OCI-LY1 (cell line): Measurements from ENCODE around the gene TBL1X.

Experiments
- EZH2 ChIP-seq: fragments of 200-600 bp; sonication (generic), shearing (Covaris generic); IDR thresholded peaks from 2 replicates; pipeline ENCODE4 v1.8.0; 2017; ENCODE audit warnings: borderline replicate concordance, mixed run types, mild to moderate bottlenecking, antibody characterized with exemption, low read length, moderate library complexity, mixed read lengths
- TF ChIP-seq, protein P1 (sequence below): fragments of 200-600 bp; sonication (generic), shearing (Covaris generic); IDR thresholded peaks from 2 replicates; pipeline ENCODE4 v1.5.1; 2017; ENCODE audit warnings: mild to moderate bottlenecking, antibody characterized with exemption, low read length, moderate library complexity, mixed read lengths

DNA sequence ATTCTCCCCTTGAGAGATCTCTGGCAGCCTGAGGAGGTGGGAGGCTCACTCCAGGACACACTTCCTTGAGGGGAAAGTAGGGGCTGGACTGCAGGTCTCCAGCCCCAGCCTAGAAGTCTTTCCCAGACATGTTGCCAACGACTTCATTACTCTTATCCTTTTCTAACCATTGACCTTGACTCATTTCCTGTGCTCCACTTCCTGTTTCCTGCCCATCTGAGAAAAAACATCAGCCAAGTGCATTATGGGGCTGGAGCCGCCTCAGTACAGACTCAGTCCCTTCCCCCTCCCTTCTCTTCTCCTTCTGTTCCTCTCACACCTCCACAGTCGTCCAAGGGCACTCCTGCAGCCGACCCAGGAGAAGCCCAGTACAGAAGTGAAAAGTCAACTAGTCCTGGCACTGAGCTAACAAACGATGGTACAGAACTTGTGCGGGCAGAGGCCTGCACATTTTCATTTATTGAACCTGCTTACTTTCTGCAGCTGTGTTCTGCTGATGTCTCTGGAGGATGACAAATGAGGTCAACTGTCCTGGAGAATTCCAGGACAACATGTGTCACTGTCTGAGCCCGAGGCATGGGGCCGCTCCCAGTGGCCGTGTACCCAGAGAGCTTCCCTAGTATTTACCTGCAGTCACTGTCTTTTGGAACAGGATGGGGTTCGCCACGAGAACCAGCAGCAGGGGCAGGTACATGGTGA lies 280.7 kb downstream of the TBL1X start:
- TF ChIP-seq EZH2, result no peak
- TF ChIP-seq, protein P1, sequence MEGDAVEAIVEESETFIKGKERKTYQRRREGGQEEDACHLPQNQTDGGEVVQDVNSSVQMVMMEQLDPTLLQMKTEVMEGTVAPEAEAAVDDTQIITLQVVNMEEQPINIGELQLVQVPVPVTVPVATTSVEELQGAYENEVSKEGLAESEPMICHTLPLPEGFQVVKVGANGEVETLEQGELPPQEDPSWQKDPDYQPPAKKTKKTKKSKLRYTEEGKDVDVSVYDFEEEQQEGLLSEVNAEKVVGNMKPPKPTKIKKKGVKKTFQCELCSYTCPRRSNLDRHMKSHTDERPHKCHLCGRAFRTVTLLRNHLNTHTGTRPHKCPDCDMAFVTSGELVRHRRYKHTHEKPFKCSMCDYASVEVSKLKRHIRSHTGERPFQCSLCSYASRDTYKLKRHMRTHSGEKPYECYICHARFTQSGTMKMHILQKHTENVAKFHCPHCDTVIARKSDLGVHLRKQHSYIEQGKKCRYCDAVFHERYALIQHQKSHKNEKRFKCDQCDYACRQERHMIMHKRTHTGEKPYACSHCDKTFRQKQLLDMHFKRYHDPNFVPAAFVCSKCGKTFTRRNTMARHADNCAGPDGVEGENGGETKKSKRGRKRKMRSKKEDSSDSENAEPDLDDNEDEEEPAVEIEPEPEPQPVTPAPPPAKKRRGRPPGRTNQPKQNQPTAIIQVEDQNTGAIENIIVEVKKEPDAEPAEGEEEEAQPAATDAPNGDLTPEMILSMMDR, result no peak
